ENCODE results near the gene MRPS6. TPM values are rescaled to one million over a fixed set of nuclear protein-coding genes. Genes with fewer than 3 reads are reported as not detected.
A peak's percentile ranks its signal among the peaks of the same experiment; 100 is the strongest.

MRPS6 gene
- total RNA-seq, 4 donors from 2014 or later: 23.9 to 65.8 (median 31.6) TPM

DNA sequence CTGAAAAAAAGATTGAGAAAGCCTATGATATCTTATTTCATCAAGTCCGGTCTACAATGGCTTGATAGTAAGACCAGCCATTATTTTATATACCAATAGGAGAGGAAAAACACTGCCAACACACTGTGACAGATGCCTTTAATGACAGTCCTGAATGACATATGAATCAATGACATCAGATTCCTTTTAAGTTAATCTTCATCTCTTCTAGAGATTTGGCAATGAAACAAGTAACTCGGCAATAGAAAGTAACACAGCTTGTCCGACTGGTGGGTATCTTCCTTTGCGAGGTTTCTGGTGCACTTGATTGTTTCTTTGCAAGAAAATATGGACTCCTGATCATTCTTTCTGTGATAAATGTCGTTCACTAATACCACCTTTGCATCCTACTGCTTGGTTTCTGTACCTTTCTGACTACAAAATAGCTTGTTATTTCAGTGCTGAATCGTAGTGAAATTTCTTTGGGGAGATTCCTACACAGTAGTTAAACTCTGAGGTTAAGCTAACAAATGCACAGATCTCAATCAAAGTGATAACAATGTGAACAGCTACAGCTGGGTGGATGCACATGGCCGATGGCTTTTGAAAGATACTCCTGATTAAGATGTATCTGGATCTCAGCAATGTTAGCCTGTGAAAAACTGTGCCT, 104.7 kb downstream of the MRPS6 start:
- peak in 1 of 2 donors; percentile 25 for DNase-seq (ENCODE audit: low spot score in 2 of 2)
- 78 to 80% methylated on average over 7 of the region's 7 CpGs for WGBS, 2 donors
- H3K4me3 ChIP-seq (ENCODE audit: low read depth, poor library complexity, severe bottlenecking): no peak overlapping the region
- intact Hi-C loops (cut with DNase I; ENCODE audit: low total_unique reads): no loop called here
- no peak for TF ChIP-seq CTCF (IDR thresholded peaks at IDR 0.05)
- TF ChIP-seq POLR2A (IDR thresholded peaks at IDR 0.05): no peak

DNA sequence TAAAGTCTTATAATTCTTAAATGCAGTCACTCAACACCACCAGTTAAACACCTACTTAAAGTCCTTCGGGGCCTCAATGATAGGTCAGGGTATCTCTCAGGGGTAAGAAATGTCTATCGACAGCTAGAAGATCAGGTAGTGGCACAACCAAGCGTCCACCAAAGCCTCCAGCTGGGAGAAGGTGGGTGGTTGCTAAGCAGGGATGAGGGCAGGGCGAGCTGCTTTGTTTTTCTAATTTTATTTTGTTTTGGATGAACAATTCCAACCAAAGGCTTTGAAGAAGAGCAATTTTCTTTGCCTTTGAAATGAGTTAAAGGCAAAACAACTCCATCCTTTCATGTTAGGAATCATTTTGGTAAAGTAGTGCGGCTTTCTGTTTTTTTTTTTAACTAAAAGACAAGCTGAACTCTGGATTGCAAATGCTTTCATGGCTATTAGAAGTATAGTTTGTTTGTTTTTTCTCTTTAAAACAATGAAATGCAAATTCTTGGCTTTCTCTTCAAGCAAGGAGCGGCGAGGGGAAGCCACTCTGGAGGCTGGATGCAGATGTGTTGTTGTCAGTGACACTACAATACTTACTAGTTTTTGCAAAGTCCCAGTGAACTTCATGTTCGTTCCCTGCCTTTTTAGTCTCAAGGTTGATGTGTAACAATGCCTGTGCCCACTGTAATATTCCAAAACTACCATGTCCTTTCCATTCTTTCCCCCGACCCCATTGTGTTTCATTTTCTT, 106.0 kb downstream of the MRPS6 start:
- intact Hi-C loops (cut with DNase I; ENCODE audit: low total_unique reads): no loop called here
- H3K4me3 ChIP-seq (ENCODE audit: low read depth, poor library complexity, severe bottlenecking): no peak overlapping the region
- TF ChIP-seq POLR2A (IDR thresholded peaks at IDR 0.05) (no peak), CTCF (IDR thresholded peaks at IDR 0.05) (no peak)
- DNase-seq (ENCODE audit: low spot score in 2 of 2): peak in 1 of 2 donors; percentile 26
- 79 to 80% methylated on average over 9 of the region's 9 CpGs for WGBS, 2 donors

DNA sequence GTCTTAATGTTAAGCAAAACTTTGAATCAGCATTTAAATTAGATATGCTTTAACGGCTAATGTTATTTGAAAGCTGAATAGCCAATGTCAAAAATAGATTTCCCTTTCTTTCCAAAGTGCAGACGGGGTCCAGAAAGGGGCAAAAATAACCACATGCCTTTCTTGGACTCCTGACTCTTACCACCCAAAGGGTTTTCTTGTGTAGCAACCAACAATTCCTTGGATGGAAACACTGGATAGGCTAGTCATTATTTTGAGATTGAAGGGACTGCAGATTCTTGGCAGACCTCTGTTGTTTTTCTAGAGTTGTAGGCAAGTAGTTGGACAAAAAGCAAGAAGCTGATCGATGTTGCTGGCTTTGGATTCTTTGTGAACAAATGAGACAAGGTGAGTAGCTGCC, 107.0 kb downstream of the MRPS6 start:
- intact Hi-C loops (cut with DNase I; ENCODE audit: low total_unique reads): no loop called here
- WGBS, 2 donors: 30 to 33% methylated on average over 3 of the region's 3 CpGs
- no peak for TF ChIP-seq CTCF (IDR thresholded peaks at IDR 0.05)
- TF ChIP-seq POLR2A (IDR thresholded peaks at IDR 0.05): no peak
- no peak overlapping the region for H3K4me3 ChIP-seq (ENCODE audit: low read depth, poor library complexity, severe bottlenecking)
- DNase-seq (ENCODE audit: low spot score in 2 of 2): peak in 1 of 2 donors; percentile 7

DNA sequence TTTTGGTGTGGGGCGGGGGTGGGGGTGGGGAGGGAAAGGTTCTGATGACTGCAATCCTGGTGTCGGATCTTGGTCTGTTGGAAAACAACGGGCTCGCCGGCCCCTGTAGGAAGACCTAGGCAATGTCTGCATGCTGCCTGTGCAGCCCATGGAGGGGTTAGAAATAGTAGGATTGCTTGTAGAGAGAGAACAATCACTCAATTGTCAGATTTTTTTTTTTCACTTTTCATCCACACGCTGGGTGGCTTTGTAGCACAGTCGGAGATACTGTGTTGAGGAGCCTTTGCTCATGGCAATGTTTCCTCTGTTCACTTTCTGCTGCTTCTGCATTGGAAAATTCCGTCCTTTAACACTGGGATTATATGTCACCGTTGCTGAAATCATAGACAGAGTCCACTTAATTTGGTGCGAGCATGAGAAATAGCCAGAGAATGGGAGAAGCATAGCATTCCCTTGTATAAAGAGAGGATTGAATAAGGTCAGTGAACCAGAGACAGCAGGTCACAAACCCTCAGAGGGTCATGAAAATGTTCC, 107.5 kb downstream of the MRPS6 start:
- intact Hi-C loops (cut with DNase I; ENCODE audit: low total_unique reads): no loop called here
- 47 to 55% methylated on average over 10 of the region's 10 CpGs for WGBS, 2 donors
- no peak overlapping the region for H3K4me3 ChIP-seq (ENCODE audit: low read depth, poor library complexity, severe bottlenecking)
- TF ChIP-seq CTCF (IDR thresholded peaks at IDR 0.05) (no peak), POLR2A (IDR thresholded peaks at IDR 0.05) (no peak)
- peak in 1 of 2 donors; percentile 83 for DNase-seq (ENCODE audit: low spot score in 2 of 2)

DNA sequence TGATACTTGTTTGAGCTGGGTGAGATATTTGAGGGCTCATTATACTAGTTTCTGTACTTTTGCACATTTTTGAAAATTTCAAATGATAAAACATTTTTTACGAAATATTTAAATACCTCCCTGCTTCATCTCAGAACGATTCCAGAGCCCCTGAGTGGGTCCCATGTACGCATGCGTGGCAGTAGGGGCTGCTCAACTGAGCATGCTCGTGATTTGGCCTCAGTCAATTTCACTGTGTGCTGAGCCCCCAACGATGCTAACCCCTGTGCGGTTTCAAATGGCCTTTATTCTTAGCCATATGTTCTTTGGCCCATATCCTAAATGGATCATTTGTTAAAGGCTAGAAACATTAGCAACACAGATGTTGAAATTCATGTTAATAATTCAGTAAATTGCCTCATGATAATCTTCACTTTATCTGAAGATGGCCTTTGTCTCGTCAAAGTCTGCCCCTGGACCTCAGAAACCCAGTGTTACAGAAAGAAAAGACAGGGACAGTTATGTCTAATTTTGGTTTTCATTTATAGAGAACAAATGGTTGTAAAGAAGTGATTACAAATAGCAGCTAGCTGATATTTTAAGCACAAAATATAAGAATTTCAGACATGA, 108.2 kb downstream of the MRPS6 start:
- WGBS, 2 donors: 87 to 88% methylated on average over 8 of the region's 8 CpGs
- TF ChIP-seq POLR2A (IDR thresholded peaks at IDR 0.05): no peak
- TF ChIP-seq CTCF (IDR thresholded peaks at IDR 0.05): no peak
- peak in 1 of 2 donors; percentile 78 for DNase-seq (ENCODE audit: low spot score in 2 of 2)
- H3K4me3 ChIP-seq (ENCODE audit: low read depth, poor library complexity, severe bottlenecking): no peak overlapping the region
- intact Hi-C loops (cut with DNase I; ENCODE audit: low total_unique reads): no loop called here
